SIG-M5 treated with dmso at 0.1 percent for 504 hours (cell line): ENCODE measurements around the gene SLC17A1.

ENCODE experiments used
- DNase-seq: peaks from one replicate; lab custom pipeline; 2025; ENCODE audit not compliant: unreplicated experiment; lab: John Stamatoyannopoulos, UW

The SLC17A1 gene

DNA sequence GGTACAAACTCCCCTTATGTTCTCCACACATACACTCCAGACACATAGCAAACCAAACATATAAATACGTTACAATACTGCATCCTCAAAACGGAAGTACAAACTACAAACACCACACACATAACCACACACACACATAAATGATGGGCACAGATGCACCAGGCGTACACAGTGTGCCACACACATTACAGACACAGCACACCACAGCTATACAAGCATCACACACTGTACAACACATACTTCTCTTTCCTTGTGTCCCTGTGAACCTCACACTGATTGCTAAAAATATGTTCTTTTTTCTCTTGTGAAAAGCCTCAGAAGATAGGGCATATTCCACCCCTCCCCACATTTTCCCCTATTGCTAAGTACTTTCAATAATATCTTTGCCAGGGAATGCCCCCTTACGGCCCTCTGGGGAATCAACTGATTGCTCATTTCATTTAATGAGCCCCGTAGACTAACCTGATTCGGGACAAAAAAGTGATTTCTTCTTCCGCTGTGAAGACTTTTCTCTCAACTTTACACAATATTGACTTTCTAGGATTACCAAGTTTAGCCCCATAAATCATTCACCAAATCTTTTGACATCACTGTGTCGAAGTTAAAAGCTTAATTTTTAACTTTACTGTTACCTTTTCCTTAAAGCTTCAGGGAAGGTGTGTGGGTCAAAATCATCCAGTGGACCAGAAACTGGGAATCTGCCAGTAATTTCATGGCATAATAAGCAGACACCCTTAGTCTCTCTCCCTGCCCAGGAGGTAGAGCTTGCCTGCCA is at the start of gene SLC17A1:
Gene SLC17A1 (minus strand): TSS at position 521 of the 775 bp plus-strand sequence. CDS start 1,495 bp downstream, outside the sequence.
- DNase-seq = no peak

- no peak for DNase-seq
Measured at GRCh38 chr6:25880601-25881000, 48.7 kb upstream of the SLC17A1 start.

- no peak for DNase-seq
Measured at GRCh38 chr6:25878721-25879322, 47.0 kb upstream of the SLC17A1 start.

GRCh38 chr6:25875926-25876602 is 44.2 kb upstream of the SLC17A1 start:
- no peak for DNase-seq

- DNase-seq = no peak
Measured at GRCh38 chr6:25875563-25875905, 43.7 kb upstream of the SLC17A1 start.

- peak; percentile 16 for DNase-seq
Measured at GRCh38 chr6:25874822-25875562, 43.1 kb upstream of the SLC17A1 start.

- no peak for DNase-seq
Measured at GRCh38 chr6:25874118-25874517, 42.3 kb upstream of the SLC17A1 start, which contains the start of gene SLC17A3. SLC17A3 (minus strand) TSS chr6:25874243; CDS start chr6:25868387, 5,856 bp downstream.

DNA sequence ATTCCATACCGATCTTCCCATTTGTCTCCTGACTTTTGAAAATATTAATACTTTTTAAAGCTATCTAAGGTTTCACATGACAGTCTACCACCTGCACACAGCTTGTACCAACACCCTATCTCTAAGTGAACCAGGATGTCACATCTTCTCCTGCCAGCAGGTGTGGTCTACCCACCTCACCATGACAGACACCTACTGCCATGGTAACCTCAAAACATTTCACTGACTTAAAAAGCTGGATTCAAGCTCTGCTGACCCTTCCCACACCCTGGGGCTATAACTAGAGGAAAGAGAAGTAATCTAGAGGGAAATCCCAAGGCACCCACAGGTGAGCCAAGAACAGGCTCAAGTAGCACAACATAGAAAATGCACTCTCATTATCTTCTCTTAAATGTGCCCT is 41.0 kb upstream of the SLC17A1 start:
- no peak for DNase-seq

DNA sequence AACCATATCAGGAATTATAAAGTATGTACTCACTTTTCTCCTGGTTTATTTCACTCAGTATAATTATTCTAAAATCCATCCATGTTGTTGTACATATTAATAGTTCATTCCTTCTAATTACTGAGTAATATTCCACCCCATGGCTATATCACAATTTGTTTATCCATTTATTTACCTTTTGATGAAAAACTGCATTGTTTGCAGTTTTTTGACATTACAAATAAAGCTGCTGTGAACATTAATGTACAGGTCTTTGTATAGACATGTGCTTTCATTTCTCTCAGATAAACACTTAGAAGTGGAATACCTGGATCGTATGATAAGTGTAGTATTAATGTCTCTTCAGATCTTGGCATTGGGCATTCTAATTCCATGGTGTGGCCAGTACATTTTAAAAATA is 38.0 kb upstream of the SLC17A1 start:
- DNase-seq = no peak

DNA sequence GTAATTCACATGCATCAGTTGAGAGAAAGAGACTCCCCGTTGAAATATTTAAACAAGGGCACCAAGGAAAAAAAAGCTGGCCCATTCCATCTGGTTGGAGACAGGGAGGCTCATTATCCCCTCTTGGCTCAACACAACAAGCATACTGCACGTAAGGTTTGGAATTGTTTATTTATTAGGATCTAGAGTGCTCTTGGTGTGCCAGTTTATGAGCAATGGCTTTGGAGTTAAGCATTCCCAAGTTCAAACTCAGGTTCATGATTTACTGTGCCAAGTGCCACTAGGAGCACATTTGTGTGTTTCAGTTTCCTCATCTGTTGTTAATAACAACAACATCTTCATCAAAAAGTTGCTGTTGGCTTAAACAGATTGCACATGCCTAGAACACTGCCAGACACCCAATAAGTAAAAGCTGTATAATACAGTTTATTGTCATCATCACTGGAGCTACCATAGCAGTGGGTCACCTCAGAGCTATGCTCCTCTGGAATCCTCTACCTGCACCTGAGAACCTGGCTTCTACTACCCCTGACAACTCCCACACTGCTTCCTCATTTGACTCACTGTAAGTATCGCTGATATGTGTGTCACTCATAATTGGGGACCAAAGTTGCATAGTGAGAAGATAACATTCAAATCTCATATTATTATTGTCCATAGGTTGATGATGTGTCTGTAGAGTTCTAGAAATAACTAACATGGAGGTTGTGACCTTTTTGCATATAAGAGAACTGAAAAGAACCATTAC is 36.8 kb upstream of the SLC17A1 start:
- DNase-seq = no peak

- DNase-seq = no peak
Measured at GRCh38 chr6:25866011-25866410, 34.2 kb upstream of the SLC17A1 start.

GRCh38 chr6:25863360-25863759 is 31.5 kb upstream of the SLC17A1 start:
- no peak for DNase-seq

DNA sequence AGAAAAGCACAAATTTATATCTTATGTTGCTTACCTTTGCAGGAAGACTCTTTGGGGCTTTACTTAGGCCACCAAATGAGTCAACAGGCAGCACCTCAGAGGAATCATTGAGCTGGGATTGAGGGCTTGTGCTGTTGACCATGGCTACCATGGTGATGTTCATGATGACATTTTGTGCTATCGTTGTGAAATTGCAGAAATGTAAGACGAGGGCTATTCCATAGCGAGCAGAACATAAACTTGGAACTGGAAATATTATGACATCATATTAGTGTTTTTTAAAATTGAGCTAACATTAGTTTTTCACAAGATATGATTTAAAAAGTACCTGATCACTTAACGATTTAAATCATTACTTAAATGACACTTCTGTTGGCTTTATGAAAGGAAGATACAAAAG is 30.3 kb upstream of the SLC17A1 start:
- DNase-seq = no peak

DNA sequence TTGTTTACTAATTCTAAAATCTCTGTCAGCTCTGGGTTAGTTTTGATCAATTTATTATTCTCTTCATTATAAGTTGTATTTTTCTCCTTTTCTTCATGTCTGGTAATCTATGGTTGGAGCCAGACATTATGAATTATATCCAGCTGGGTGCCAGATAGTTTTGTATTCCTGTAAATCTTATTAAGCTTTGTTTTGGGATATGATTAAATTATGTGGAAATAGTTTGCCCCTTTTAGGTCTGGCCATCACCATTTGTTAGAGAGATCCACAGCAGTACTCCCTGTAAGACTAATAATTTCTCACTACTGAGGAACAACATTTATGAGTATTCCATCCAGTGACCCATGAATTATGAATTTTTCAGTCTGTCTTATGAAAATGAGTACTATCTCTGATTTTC is 20.9 kb upstream of the SLC17A1 start:
- no peak for DNase-seq

- no peak for DNase-seq
Measured at GRCh38 chr6:25851961-25852360, 20.1 kb upstream of the SLC17A1 start.

GRCh38 chr6:25844518-25844917 is 12.7 kb upstream of the SLC17A1 start:
- DNase-seq = no peak

- no peak for DNase-seq
Measured at GRCh38 chr6:25842526-25842925, 10.7 kb upstream of the SLC17A1 start.

DNA sequence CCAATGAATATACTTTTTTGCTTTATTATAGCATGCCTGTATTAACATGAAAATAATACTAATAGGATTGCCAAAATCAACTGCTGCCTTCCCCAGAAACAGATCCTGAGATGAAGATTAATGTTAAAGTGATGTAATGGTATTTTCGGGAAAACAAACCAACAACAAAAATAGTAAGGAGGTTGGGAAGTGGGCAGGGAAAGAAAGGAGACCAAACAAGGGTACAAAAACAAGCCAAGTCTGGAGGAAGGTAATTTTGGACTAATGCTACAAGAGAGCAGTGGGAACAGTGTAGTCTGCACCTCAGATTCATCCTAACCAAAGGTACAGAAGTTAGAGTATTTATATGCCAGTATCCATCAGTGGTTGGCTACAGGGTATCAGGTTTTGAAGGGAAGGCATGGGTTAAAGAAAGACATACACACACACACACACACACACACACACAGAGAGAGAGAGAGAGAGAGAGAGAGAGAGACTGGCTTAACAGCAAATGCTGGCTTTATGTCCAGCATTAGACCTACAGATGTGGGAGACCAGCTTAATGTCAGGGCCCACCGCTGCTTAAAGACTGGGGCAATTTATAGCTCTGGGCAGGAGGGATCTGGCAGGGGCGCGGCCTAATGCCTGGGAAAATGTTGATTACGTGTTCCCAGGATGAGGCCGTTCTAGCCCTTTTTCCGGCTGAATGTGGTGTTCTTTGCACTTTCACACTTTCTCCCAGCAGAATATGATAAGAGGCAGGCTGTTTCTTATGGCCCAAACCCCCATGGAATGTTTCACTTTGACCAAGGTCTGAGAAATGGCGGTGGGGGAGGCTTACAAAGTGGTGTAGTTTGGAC is 3.8 kb upstream of the SLC17A1 start:
- DNase-seq = no peak

GRCh38 chr6:25834950-25835349 is 3.1 kb upstream of the SLC17A1 start:
- DNase-seq = no peak

DNA sequence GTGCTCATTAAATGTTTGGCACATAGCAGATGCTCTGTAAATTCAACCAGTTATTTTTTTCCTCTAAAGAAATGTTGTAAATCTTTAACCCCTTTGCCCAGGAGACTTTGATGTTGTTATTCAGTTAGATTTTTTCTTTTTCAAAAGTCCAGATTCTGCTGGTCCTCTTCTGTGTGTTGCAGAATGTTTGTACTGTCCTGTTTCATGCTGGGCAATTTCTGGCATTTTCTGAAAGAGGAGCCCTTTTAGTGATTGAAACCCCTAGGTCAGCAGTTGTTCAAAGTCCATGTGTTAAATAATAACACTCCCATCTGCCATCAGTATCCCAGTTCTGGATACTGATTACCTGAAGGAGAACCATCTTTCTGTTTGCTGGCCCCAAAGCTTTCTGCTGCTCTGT is 1.3 kb upstream of the SLC17A1 start:
- DNase-seq = no peak
